SU-DHL-6 (cell line): ENCODE data around the gene ENDOV.

Source experiments
- H2AFZ ChIP-seq: fragments of 200-600 bp; sonication (generic); 2 replicates; pipeline ENCODE4 v1.6.1; 2014; ENCODE audit warnings: low read depth, mild to moderate bottlenecking, moderate library complexity, mixed read lengths, antibody characterized with exemption, low read length; ENCODE audit not compliant: severe bottlenecking
- H3F3A ChIP-seq: fragments of 200-600 bp; shearing (Covaris generic); 2 replicates; pipeline ENCODE4 v1.6.0; 2016; ENCODE audit warnings: antibody characterized with exemption, mild to moderate bottlenecking; ENCODE audit not compliant: insufficient read depth
- H3K27ac ChIP-seq: fragments of 200-600 bp; sonication (generic); 2 replicates; pipeline ENCODE4 v1.5.1; 2016; ENCODE audit warnings: low read depth, mild to moderate bottlenecking, low read length, moderate library complexity, mixed read lengths
- H3K27me3 ChIP-seq: fragments of 200-600 bp; sonication (generic), shearing (Covaris generic); 2 replicates; pipeline ENCODE4 v1.6.0; 2014; ENCODE audit warnings: mild to moderate bottlenecking, low read length
- H3K36me3 ChIP-seq: fragments of 200-600 bp; sonication (generic); 2 replicates; pipeline ENCODE4 v1.6.1; 2014; ENCODE audit warnings: mild to moderate bottlenecking, low read length, mixed read lengths
- H3K4me2 ChIP-seq: fragments of 300-600, 200-600 bp; shearing (Covaris generic), sonication (generic); 2 replicates; pipeline ENCODE4 v1.6.0; 2014; ENCODE audit warnings: low read length, low read depth, mild to moderate bottlenecking; ENCODE audit not compliant: poor library complexity, severe bottlenecking
- H3K4me3 ChIP-seq: fragments of 200-600 bp; sonication (generic); 2 replicates; pipeline ENCODE4 v1.5.1; 2014; ENCODE audit warnings: antibody characterized with exemption, low read length, mild to moderate bottlenecking, mixed read lengths; ENCODE audit not compliant: insufficient read depth, poor library complexity, severe bottlenecking
- H3K79me2 ChIP-seq: fragments of 200-600 bp; sonication (generic); 2 replicates; pipeline ENCODE4 v1.6.1; 2014; ENCODE audit warnings: mild to moderate bottlenecking, low read length, moderate library complexity; ENCODE audit not compliant: insufficient read depth
- H3K9ac ChIP-seq: fragments of 200-600 bp; sonication (generic); 2 replicates; pipeline ENCODE4 v1.7.0; 2014; ENCODE audit warnings: mild to moderate bottlenecking, low read length
- H3K9me2 ChIP-seq: fragments of 200-600 bp; sonication (generic); replicated peaks from 2 replicates; pipeline ENCODE4 v1.6.1; 2014; ENCODE audit warnings: low read length; ENCODE audit not compliant: insufficient read depth
- H3K9me3 ChIP-seq: fragments of 200-600 bp; sonication (generic); 2 replicates; pipeline ENCODE4 v1.6.1; 2014; ENCODE audit warnings: low read length, mixed read lengths; ENCODE audit not compliant: insufficient read depth
- H4K20me1 ChIP-seq: fragments of 200-600 bp; sonication (generic); 2 replicates; pipeline ENCODE4 v1.6.1; 2014; ENCODE audit warnings: low read depth, mild to moderate bottlenecking, antibody characterized with exemption, low read length, moderate library complexity, mixed read lengths
- EZH2phosphoT487 ChIP-seq: fragments of 200-600 bp; sonication (generic), shearing (Covaris generic); conservative IDR thresholded peaks from 2 replicates; pipeline ENCODE4 v1.6.1; 2018; ENCODE audit warnings: mild to moderate bottlenecking, antibody characterized with exemption, low read length, moderate library complexity, mixed read lengths
- TF ChIP-seq, protein P1 (sequence below): fragments of 200-600 bp; sonication (generic); IDR thresholded peaks from one replicate; pipeline ENCODE4 v1.5.1; 2017; ENCODE audit warnings: antibody characterized with exemption, mild to moderate bottlenecking, low read length, moderate library complexity; ENCODE audit not compliant: insufficient read depth, poor library complexity, severe bottlenecking

Gene ENDOV

DNA sequence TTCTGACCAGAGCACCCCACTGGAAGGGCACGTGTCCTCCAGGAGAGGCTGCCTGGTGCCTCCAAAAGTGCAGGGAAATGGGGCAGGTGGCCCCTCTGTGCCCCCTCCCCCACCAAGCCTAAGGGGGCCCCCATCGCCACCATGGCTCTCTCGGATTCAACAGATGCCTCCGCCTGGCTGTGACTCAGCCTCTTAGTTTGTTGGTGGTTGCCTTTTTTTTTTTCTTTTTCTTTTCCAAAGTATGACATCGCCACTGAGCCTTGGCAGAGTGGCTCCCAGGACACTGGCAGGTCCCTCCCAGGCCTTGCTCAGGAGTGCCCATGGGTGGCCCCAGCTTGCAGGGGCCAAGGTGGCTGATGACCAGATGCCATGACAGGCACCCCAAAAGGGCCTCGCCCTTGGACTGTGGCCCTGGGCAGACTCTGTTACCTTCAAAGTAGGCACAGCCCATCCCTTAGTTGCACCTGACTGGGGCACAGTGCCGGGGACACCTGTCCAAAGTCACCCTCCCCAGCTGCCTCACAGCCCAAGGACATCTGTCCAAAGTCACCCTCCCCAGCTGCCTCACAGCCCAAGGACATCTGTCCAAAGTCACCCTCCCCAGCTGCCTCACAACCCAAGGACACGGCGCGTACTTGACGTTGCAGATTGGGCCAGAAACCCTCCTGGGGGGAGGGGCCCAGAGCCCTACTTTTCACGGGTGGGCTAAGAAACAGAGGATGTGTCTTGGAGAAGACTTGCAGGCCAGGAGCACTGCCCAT, 31.9 kb downstream of the ENDOV start:
- no peak overlapping the region for H3K9ac ChIP-seq
- H3K4me2 ChIP-seq = no peak overlapping the region
- TF ChIP-seq, protein P1, sequence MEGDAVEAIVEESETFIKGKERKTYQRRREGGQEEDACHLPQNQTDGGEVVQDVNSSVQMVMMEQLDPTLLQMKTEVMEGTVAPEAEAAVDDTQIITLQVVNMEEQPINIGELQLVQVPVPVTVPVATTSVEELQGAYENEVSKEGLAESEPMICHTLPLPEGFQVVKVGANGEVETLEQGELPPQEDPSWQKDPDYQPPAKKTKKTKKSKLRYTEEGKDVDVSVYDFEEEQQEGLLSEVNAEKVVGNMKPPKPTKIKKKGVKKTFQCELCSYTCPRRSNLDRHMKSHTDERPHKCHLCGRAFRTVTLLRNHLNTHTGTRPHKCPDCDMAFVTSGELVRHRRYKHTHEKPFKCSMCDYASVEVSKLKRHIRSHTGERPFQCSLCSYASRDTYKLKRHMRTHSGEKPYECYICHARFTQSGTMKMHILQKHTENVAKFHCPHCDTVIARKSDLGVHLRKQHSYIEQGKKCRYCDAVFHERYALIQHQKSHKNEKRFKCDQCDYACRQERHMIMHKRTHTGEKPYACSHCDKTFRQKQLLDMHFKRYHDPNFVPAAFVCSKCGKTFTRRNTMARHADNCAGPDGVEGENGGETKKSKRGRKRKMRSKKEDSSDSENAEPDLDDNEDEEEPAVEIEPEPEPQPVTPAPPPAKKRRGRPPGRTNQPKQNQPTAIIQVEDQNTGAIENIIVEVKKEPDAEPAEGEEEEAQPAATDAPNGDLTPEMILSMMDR = no peak
- TF ChIP-seq EZH2phosphoT487 = no peak
- no peaks in the 10 kb centered on the region for H3K79me2 ChIP-seq
- H2AFZ ChIP-seq = no peak overlapping the region
- no peak overlapping the region for H3K27ac ChIP-seq
- no peaks in the 10 kb centered on the region for H3K36me3 ChIP-seq
- H3K9me3 ChIP-seq = no peaks in the 10 kb centered on the region
- H3K27me3 ChIP-seq = no peaks in the 10 kb centered on the region
- H3K9me2 ChIP-seq = no peaks in the 10 kb centered on the region
- H3K4me3 ChIP-seq = no peak overlapping the region
- H3F3A ChIP-seq = no peaks in the 10 kb centered on the region
- H4K20me1 ChIP-seq = no peaks in the 10 kb centered on the region

DNA sequence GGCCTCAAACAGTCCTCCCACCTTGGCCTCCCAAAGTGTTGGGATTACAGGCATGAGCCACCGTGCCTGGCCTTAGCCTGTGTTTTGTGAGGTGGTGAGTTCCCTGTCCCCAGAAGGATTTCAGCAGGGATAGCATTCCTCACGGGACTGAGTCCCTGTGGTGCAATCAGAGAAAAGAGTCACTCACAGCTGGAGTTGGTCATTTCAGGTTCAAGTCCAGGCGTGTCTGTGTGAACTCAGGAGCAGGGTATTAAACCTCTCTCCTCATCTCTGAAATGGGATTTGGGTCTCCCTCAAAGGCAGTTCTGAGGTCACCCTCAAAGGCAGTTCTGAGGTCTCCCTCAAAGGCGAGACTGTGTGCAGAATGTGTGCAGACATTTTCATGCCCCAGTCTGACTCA, 32.8 kb downstream of the ENDOV start:
- Histone ChIP-seq H4K20me1 (no peaks in the 10 kb centered on the region), H3F3A (no peaks in the 10 kb centered on the region), H3K79me2 (no peaks in the 10 kb centered on the region), H3K4me2 (no peak overlapping the region), H3K4me3 (no peak overlapping the region), H3K27ac (no peak overlapping the region), H3K27me3 (no peaks in the 10 kb centered on the region), H3K9ac (no peak overlapping the region), H2AFZ (no peak overlapping the region), H3K36me3 (no peaks in the 10 kb centered on the region), H3K9me2 (no peaks in the 10 kb centered on the region), H3K9me3 (no peaks in the 10 kb centered on the region)
- TF ChIP-seq EZH2phosphoT487 = no peak
- TF ChIP-seq, protein P1 = no peak

DNA sequence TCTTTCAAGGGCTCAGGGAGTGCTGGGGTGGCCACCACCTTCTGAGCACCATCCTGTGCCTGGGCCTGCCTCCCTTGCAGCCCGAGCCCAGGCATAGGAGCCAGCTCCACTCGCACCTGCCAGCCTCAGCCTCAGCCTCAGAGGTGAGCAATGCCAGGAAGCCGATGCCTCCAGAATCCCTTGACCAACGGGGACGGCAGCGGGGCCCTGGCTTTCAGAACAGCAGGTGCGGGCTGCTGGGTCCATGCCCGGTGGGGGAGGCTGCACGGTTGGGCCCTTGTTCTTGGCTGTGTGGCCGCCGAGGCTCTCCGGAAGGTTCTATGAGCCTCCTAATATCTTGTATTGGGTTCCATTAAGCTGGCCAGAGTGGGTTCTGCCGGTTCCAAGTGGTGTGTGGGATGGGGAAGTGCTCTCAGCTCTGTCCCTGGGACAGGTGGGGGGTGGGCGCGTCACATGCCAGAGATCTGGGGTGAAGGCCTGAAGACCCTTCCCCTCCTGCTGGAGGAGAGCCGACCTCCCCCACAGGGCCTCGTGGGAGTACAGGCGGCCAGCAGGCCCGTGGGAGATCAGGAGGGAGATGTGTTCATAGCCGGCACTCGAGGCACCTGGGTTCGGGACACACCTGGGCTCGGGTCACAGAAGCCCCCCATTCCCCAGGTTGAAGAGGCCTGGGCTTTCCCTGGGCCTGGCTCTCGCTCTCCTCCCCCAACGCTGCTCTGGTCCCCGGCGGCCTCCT, 34.4 kb downstream of the ENDOV start:
- Histone ChIP-seq H3K9ac (no peak overlapping the region), H3F3A (peaks cover 3% of the 10 kb centered on the region; the same call in 1 of the 2 replicates), H3K79me2 (no peaks in the 10 kb centered on the region), H3K27ac (no peak overlapping the region), H4K20me1 (no peaks in the 10 kb centered on the region), H3K36me3 (no peaks in the 10 kb centered on the region), H3K4me3 (no peak overlapping the region), H3K27me3 (no peaks in the 10 kb centered on the region), H3K4me2 (no peak overlapping the region), H3K9me3 (no peaks in the 10 kb centered on the region), H2AFZ (no peak overlapping the region), H3K9me2 (no peaks in the 10 kb centered on the region)
- TF ChIP-seq, protein P1 = no peak
- TF ChIP-seq EZH2phosphoT487 = no peak
